Spleen (tissue), 11 donors: Measurements from ENCODE around the gene BLVRB. TPM values are rescaled to one million over a fixed set of nuclear protein-coding genes. Genes with fewer than 3 reads are reported as not detected.

ENCODE experiments used
- DNase-seq: peaks from one replicate; pipeline ENCODE4 v3.0.0-alpha.2; 2020
- H3K27ac ChIP-seq, 8 donors: fragments of 200-600 bp; sonication (generic) in 7 of 8; 1 replicate in 4 of 8; 2 replicates in 4 of 8; pipeline versions ENCODE4 v1.5.0 to v1.8.0; 2016 to 2021; ENCODE audit warnings: inconsistent platforms in 4 of 8, mild to moderate bottlenecking in 4 of 8, moderate library complexity in 1 of 8
- H3K27me3 ChIP-seq, 7 donors: fragments of 200-600 bp; sonication (generic) in 6 of 7; replicated peaks in 1 of 7; 1 replicate in 4 of 7; 2 replicates in 3 of 7; pipeline versions ENCODE4 v1.5.0 to v1.8.0; 2016 to 2021; ENCODE audit warnings: inconsistent platforms in 3 of 7, mild to moderate bottlenecking in 1 of 7
- H3K36me3 ChIP-seq, 6 donors: fragments of 200-600 bp; sonication (generic) in 5 of 6; 1 replicate in 4 of 6; 2 replicates in 2 of 6; pipeline versions ENCODE4 v1.5.0 to v1.8.0; 2016 to 2021; ENCODE audit warnings: inconsistent platforms in 2 of 6
- H3K4me1 ChIP-seq, 6 donors: fragments of 200-600 bp; sonication (generic) in 5 of 6; 1 replicate in 3 of 6; 2 replicates in 3 of 6; pipeline versions ENCODE4 v1.5.0 to v1.8.0; 2016 to 2021; ENCODE audit warnings: inconsistent platforms in 3 of 6
- H3K4me3 ChIP-seq, 8 donors: fragments of 200-600 bp; sonication (generic) in 7 of 8; 1 replicate in 4 of 8; 2 replicates in 4 of 8; pipeline versions ENCODE4 v1.5.0 to v1.8.0; 2016 to 2021; ENCODE audit warnings: inconsistent platforms in 4 of 8, mild to moderate bottlenecking in 4 of 8, moderate library complexity in 2 of 8
- H3K9me3 ChIP-seq, 8 donors: fragments of 200-600 bp; sonication (generic) in 7 of 8; 1 replicate in 4 of 8; 2 replicates in 4 of 8; pipeline versions ENCODE4 v1.5.0 to v1.8.0; 2016 to 2021; ENCODE audit warnings: inconsistent platforms in 4 of 8
- POLR2A ChIP-seq, 3 donors: fragments of 450-650 bp; IDR thresholded peaks; one replicate each; pipeline ENCODE4 v1.5.1; 2017; ENCODE audit warnings: antibody characterized with exemption in 3 of 3, mild to moderate bottlenecking in 1 of 3
- POLR2AphosphoS5 ChIP-seq, 3 donors: sonication (generic); formaldehyde crosslinking; IDR thresholded peaks; one replicate each; pipeline ENCODE4 v1.5.1; 2017; ENCODE audit warnings: antibody characterized with exemption in 3 of 3
- WGBS, 5 donors: extraction: QIAGEN DNeasy Blood & Tissue Kit in 3 of 5; methylation state at CpG; one replicate each; pipeline versions ENCODE4 v1.1.5 to v1.1.7; 2013 to 2018; 5-methylcytosine and 5-hydroxymethylcytosine counted together
- intact Hi-C: fragments of 100-400 bp; cut with DNase I; formaldehyde crosslinking; loops from one replicate; pipeline ENCODE4 v1.15.0; 2023; ENCODE audit warnings: low total_unique reads
- polyA plus RNA-seq, 3 donors: library from polyadenylated mRNA; stranded (reverse); fragments of 200-250 nt; gene quantifications; one replicate each; pipeline ENCODE4 v1.2.1, GENCODE V29; 2013
- total RNA-seq, 7 donors: library from RNA; depleted of rRNA in 3 of 7; stranded (reverse); fragments of >200 nt in 3 of 7; fragmentation: NEBNext Ultra II Directional in 4 of 7; extraction: Animal tissue kit (Norgen Biotek cat#: 25700) in 4 of 7; gene quantifications; one replicate each; pipeline versions ENCODE4 v1.1.0 to v1.2.1, GENCODE V29; 2016 to 2021
- TF ChIP-seq, protein P1 (sequence below), 11 experiments: fragments of 200-600 bp in 7 of 11; fragments of 450-650 bp in 4 of 11; sonication (generic) in 4 of 11; IDR thresholded peaks in 8 of 11; conservative IDR thresholded peaks in 3 of 11; 1 replicate in 7 of 11; 2 replicates in 4 of 11; pipeline versions ENCODE4 v1.4.0 to v1.8.0; 2016 to 2021; ENCODE audit warnings: antibody characterized with exemption in 11 of 11, inconsistent platforms in 4 of 11, mild to moderate bottlenecking in 1 of 11
- donor health status: healthy with polysubstance abuse.
- donor health status: DM: no; HTN: no; CAD: no; lungs with moderate emphysema.
- donor health status: DM: no; HTN: no; CAD: no.
- donor health status: Bipolar disorder and iron deficiency.
- donor health status: healthy.
- donor health status: DM: no; HTN: no; CAD: no.
- donor health status: DM: yes; HTN: yes; CAD: no.

The BLVRB gene
- total and polyA plus RNA-seq, 10 donors, result 90.6 to 243 (median 178) TPM

GRCh38 chr19:40453151-40453735 is 12.3 kb downstream of the BLVRB start:
- H3K36me3 ChIP-seq, result peaks cover 0 to 95% (median 5%) of the 10 kb centered on the region in 6 donors
- H3K27ac ChIP-seq, result no peak overlapping the region
- no peak for DNase-seq
- no peaks in the 10 kb centered on the region for H3K4me1 ChIP-seq
- no peaks in the 10 kb centered on the region for H3K27me3 ChIP-seq
- no peak overlapping the region for H3K4me3 ChIP-seq
- WGBS, 5 donors, result 88 to 92% (median 91%) methylated on average over 5 of the region's 5 CpGs
- intact Hi-C loops, result no loop called here
- TF ChIP-seq POLR2A (IDR thresholded peaks at IDR 0.05) (no peak), POLR2AphosphoS5 (IDR thresholded peaks at IDR 0.05) (no peak)
- TF ChIP-seq, protein P1, sequence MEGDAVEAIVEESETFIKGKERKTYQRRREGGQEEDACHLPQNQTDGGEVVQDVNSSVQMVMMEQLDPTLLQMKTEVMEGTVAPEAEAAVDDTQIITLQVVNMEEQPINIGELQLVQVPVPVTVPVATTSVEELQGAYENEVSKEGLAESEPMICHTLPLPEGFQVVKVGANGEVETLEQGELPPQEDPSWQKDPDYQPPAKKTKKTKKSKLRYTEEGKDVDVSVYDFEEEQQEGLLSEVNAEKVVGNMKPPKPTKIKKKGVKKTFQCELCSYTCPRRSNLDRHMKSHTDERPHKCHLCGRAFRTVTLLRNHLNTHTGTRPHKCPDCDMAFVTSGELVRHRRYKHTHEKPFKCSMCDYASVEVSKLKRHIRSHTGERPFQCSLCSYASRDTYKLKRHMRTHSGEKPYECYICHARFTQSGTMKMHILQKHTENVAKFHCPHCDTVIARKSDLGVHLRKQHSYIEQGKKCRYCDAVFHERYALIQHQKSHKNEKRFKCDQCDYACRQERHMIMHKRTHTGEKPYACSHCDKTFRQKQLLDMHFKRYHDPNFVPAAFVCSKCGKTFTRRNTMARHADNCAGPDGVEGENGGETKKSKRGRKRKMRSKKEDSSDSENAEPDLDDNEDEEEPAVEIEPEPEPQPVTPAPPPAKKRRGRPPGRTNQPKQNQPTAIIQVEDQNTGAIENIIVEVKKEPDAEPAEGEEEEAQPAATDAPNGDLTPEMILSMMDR (IDR thresholded peaks at IDR 0.05 in 8 of 11, conservative IDR thresholded peaks at IDR 0.05 in 3 of 11), result no peak
- no peaks in the 10 kb centered on the region for H3K9me3 ChIP-seq

- 68 to 86% (median 81%) methylated on average over 5 of the region's 5 CpGs for WGBS, 5 donors
Observed at GRCh38 chr19:40452016-40452415, 13.5 kb downstream of the BLVRB start.

GRCh38 chr19:40450664-40451063 is 14.9 kb downstream of the BLVRB start:
- intact Hi-C loops, result no loop called here
- TF ChIP-seq POLR2AphosphoS5 (IDR thresholded peaks at IDR 0.05) (no peak), POLR2A (IDR thresholded peaks at IDR 0.05) (no peak)
- TF ChIP-seq, protein P1 (IDR thresholded peaks at IDR 0.05 in 8 of 11, conservative IDR thresholded peaks at IDR 0.05 in 3 of 11), result no peak
- H3K9me3 ChIP-seq, result no peaks in the 10 kb centered on the region
- H3K4me3 ChIP-seq, result no peak overlapping the region
- no peaks in the 10 kb centered on the region for H3K27me3 ChIP-seq
- WGBS, 5 donors, result 90 to 98% (median 95%) methylated on average over 4 of the region's 4 CpGs
- H3K4me1 ChIP-seq, result peaks cover 0 to under 1% (median 0%) of the 10 kb centered on the region in 6 donors
- DNase-seq, result no peak
- peaks cover 0 to 87% (median 4%) of the 10 kb centered on the region in 6 donors for H3K36me3 ChIP-seq
- no peak overlapping the region for H3K27ac ChIP-seq

More at GRCh38 chr19:40452016-40452415, 13.5 kb downstream of the BLVRB start:
- Histone ChIP-seq H3K27ac (no peak overlapping the region), H3K4me1 (no peaks in the 10 kb centered on the region), H3K36me3 (peaks cover 0 to 95% (median 4%) of the 10 kb centered on the region in 6 donors), H3K9me3 (no peaks in the 10 kb centered on the region), H3K4me3 (no peak overlapping the region), H3K27me3 (no peaks in the 10 kb centered on the region)
- no peak for DNase-seq
- TF ChIP-seq POLR2A (IDR thresholded peaks at IDR 0.05) (no peak), POLR2AphosphoS5 (IDR thresholded peaks at IDR 0.05) (peak in 1 of 3 donors; percentile 11)
- TF ChIP-seq, protein P1 (IDR thresholded peaks at IDR 0.05 in 8 of 11, conservative IDR thresholded peaks at IDR 0.05 in 3 of 11), result no peak
- intact Hi-C loops, result no loop called here

DNA sequence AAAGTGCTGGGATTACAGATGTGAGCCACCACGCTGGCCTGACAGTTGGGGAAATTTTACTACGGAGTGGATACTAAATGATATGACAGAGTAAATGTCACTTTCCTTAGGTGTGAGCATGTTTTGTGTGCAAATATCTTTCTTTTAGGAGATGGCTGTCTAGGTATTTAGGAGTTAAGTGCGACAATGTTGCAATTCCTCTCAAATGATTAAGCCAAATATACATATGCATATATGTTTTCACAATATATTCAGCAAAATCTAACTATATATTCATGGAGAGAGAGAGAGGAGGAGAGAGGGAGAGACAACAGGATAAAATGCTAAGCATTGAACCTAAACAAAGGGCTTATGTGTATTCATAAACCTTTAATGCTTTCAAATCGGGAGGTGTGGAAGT is 16.0 kb downstream of the BLVRB start:
- intact Hi-C loops, result loop anchor here (10.0 kb wide), 1 partner anchor 125 kb away; the partner anchor contains the start of gene SHKBP1
- TF ChIP-seq POLR2AphosphoS5 (IDR thresholded peaks at IDR 0.05) (no peak), POLR2A (IDR thresholded peaks at IDR 0.05) (no peak)
- TF ChIP-seq, protein P1 (IDR thresholded peaks at IDR 0.05 in 8 of 11, conservative IDR thresholded peaks at IDR 0.05 in 3 of 11), result no peak
- WGBS, 5 donors, result 87 to 98% (median 94%) methylated on average over 4 of the region's 4 CpGs
- H3K27ac ChIP-seq, result no peak overlapping the region
- no peaks in the 10 kb centered on the region for H3K27me3 ChIP-seq
- H3K36me3 ChIP-seq, result peaks cover 0 to 76% (median 4%) of the 10 kb centered on the region in 6 donors
- H3K4me1 ChIP-seq, result peaks cover 0 to 11% (median 7%) of the 10 kb centered on the region in 6 donors
- no peaks in the 10 kb centered on the region for H3K9me3 ChIP-seq
- no peak overlapping the region for H3K4me3 ChIP-seq
- DNase-seq, result no peak
